ENCODE data around the gene SPDYE16.
"Not testable (repeated sequence)": the region's sequence is repeated elsewhere in the genome, so short reads cannot be mapped to it uniquely, and the experiment has no call there.

SPDYE16 gene

GRCh38 chr7:76486618-76487017, 56.5 kb downstream of the SPDYE16 start:
- not testable (repeated sequence) for DNase-seq; H3K36me3 ChIP-seq (ENCODE audit: control insufficient read depth, insufficient read depth, low read length); H3K27ac ChIP-seq (ENCODE audit: insufficient read depth, low read length, poor library complexity, severe bottlenecking); H3K4me1 ChIP-seq (ENCODE audit: control insufficient read depth, insufficient read depth, low read length, poor library complexity, severe bottlenecking); H3K4me3 ChIP-seq (ENCODE audit: insufficient read depth, low read depth, low read length, poor library complexity, severe bottlenecking); H3K9me3 ChIP-seq (ENCODE audit: control insufficient read depth, low read length); H3K27me3 ChIP-seq (replicated peaks; ENCODE audit: control insufficient read depth, insufficient read depth, low read length, poor library complexity, severe bottlenecking)

DNA sequence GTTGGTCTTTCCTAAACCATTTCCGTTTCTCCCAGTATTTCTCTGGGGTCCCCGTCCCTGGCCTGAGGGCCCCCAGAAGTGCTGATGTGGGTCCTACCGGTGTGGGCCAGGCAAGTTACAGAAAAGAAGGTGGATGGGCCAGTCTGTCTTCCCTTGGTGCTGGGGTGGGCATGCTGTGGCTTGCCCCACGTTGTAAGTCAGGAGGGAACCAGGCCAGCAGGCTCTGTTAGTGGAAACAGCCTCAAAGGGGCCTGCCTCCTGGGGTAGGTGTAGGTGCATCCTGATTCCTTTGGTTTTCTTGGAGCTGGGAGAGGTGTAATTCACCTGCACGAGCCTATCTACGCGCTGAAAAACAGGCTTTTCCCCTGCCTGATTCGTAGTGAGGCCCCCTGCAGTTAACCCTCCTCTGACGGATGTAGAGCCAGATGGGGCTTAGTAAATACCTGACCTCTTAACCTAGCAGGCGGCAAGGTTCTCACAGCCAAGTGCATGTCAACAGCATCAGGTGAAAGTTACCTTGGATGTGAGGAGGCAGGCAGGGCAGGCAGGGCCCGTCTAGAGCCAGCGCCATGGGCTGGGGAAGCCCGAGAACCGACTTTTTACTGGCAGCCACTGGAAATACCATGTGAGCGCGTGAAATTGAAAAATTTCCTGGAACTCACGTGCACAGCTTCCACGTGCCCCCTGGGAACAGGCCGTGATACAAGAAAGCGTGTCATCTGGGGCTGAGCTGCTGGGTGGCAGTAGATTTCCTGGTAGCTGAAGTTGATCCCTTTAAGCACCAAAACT, 57.1 kb downstream of the SPDYE16 start:
- not testable (repeated sequence) for H3K27me3 ChIP-seq (replicated peaks; ENCODE audit: control insufficient read depth, insufficient read depth, low read length, poor library complexity, severe bottlenecking); H3K4me1 ChIP-seq (ENCODE audit: control insufficient read depth, insufficient read depth, low read length, poor library complexity, severe bottlenecking); H3K27ac ChIP-seq (ENCODE audit: insufficient read depth, low read length, poor library complexity, severe bottlenecking); DNase-seq; H3K36me3 ChIP-seq (ENCODE audit: control insufficient read depth, insufficient read depth, low read length); H3K4me3 ChIP-seq (ENCODE audit: insufficient read depth, low read depth, low read length, poor library complexity, severe bottlenecking); H3K9me3 ChIP-seq (ENCODE audit: control insufficient read depth, low read length)

DNA sequence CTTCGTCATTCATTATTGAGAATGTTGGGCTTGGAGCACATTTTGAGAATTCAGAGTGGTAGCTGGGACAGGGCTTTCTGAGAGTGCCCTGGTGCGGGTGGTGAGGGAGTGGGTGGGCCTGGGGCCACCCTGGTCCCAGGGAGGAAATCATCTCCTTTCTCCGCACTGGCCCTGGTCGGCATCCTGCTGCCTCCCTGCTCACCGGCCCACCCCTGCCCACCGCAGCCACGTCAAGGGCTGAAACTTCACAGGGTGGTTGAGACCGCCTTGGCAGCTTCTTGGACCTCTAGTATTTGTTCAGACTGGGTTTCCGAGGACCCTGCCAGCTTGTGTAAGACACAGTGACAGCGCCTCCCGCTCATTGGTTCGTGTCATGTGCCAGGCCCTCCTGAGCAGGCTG, 58.6 kb downstream of the SPDYE16 start:
- H3K27ac ChIP-seq (ENCODE audit: insufficient read depth, low read length, poor library complexity, severe bottlenecking); H3K9me3 ChIP-seq (ENCODE audit: control insufficient read depth, low read length); H3K4me1 ChIP-seq (ENCODE audit: control insufficient read depth, insufficient read depth, low read length, poor library complexity, severe bottlenecking); H3K27me3 ChIP-seq (replicated peaks; ENCODE audit: control insufficient read depth, insufficient read depth, low read length, poor library complexity, severe bottlenecking); DNase-seq; H3K4me3 ChIP-seq (ENCODE audit: insufficient read depth, low read depth, low read length, poor library complexity, severe bottlenecking); H3K36me3 ChIP-seq (ENCODE audit: control insufficient read depth, insufficient read depth, low read length): not testable (repeated sequence)

- not testable (repeated sequence) for H3K27me3 ChIP-seq (replicated peaks; ENCODE audit: control insufficient read depth, insufficient read depth, low read length, poor library complexity, severe bottlenecking); DNase-seq; H3K27ac ChIP-seq (ENCODE audit: insufficient read depth, low read length, poor library complexity, severe bottlenecking); H3K4me3 ChIP-seq (ENCODE audit: insufficient read depth, low read depth, low read length, poor library complexity, severe bottlenecking); H3K36me3 ChIP-seq (ENCODE audit: control insufficient read depth, insufficient read depth, low read length); H3K9me3 ChIP-seq (ENCODE audit: control insufficient read depth, low read length); H3K4me1 ChIP-seq (ENCODE audit: control insufficient read depth, insufficient read depth, low read length, poor library complexity, severe bottlenecking)
Observed at GRCh38 chr7:76483081-76483480, 60.0 kb downstream of the SPDYE16 start.

- not testable (repeated sequence) for H3K27ac ChIP-seq (ENCODE audit: insufficient read depth, low read length, poor library complexity, severe bottlenecking); DNase-seq; H3K36me3 ChIP-seq (ENCODE audit: control insufficient read depth, insufficient read depth, low read length); H3K4me1 ChIP-seq (ENCODE audit: control insufficient read depth, insufficient read depth, low read length, poor library complexity, severe bottlenecking); H3K27me3 ChIP-seq (replicated peaks; ENCODE audit: control insufficient read depth, insufficient read depth, low read length, poor library complexity, severe bottlenecking); H3K9me3 ChIP-seq (ENCODE audit: control insufficient read depth, low read length); H3K4me3 ChIP-seq (ENCODE audit: insufficient read depth, low read depth, low read length, poor library complexity, severe bottlenecking)
Observed at GRCh38 chr7:76482660-76483059, 60.4 kb downstream of the SPDYE16 start.
